WTC11 (cell line): Measurements from ENCODE around the gene SPSB4.

Experiments used
- CTCF ChIP-seq: fragments of 200-600 bp; IDR thresholded peaks from 2 replicates; pipeline ENCODE4 v1.8.0; 2022; ENCODE audit warnings: antibody characterized with exemption
- ELF4 ChIP-seq: sonication (generic); formaldehyde crosslinking; IDR thresholded peaks from 2 replicates; pipeline ENCODE4 v1.8.1; 2022; ENCODE audit warnings: low read depth, mild to moderate bottlenecking, moderate library complexity, missing genetic modification reagents
- ERG ChIP-seq: fragments of 250-450 bp; sonication (Bioruptor Pico); IDR thresholded peaks from 2 replicates; pipeline ENCODE4 v1.8.0; 2021; ENCODE audit warnings: mild to moderate bottlenecking
- GABPB1 ChIP-seq: sonication (generic); formaldehyde crosslinking; IDR thresholded peaks from 2 replicates; pipeline ENCODE4 v1.8.1; 2023; ENCODE audit warnings: mild to moderate bottlenecking, missing genetic modification reagents
- HMGXB4 ChIP-seq: sonication (generic); formaldehyde crosslinking; IDR thresholded peaks from 2 replicates; pipeline ENCODE4 v1.8.1; 2023; ENCODE audit warnings: mild to moderate bottlenecking, moderate library complexity, missing genetic modification reagents
- PREB ChIP-seq: sonication (generic); formaldehyde crosslinking; IDR thresholded peaks from 2 replicates; pipeline ENCODE4 v1.8.1; 2022; ENCODE audit warnings: mild to moderate bottlenecking, missing genetic modification reagents, moderate library complexity, borderline replicate concordance
- STAT6 ChIP-seq: sonication (generic); formaldehyde crosslinking; conservative IDR thresholded peaks from 2 replicates; pipeline ENCODE4 v1.8.1; 2023; ENCODE audit warnings: mild to moderate bottlenecking, low read depth, missing genetic modification reagents, moderate library complexity
- TCF7 ChIP-seq: sonication (generic); formaldehyde crosslinking; IDR thresholded peaks from 2 replicates; pipeline ENCODE4 v1.8.0; 2022; ENCODE audit warnings: mild to moderate bottlenecking, low read depth, missing genetic modification reagents, moderate library complexity
- USF1 ChIP-seq: sonication (generic); formaldehyde crosslinking; IDR thresholded peaks from 2 replicates; pipeline ENCODE4 v1.8.0; 2022; ENCODE audit warnings: mild to moderate bottlenecking, missing genetic modification reagents
- ZNF138 ChIP-seq: sonication (generic); formaldehyde crosslinking; conservative IDR thresholded peaks from 2 replicates; pipeline ENCODE4 v1.8.1; 2022; ENCODE audit warnings: mild to moderate bottlenecking, moderate library complexity, missing genetic modification reagents
- TF ChIP-seq, protein P1 (sequence below): sonication (generic); formaldehyde crosslinking; IDR thresholded peaks from 2 replicates; pipeline ENCODE4 v1.8.1; 2022; ENCODE audit warnings: low read depth, mild to moderate bottlenecking, moderate library complexity, missing genetic modification reagents, borderline replicate concordance
- TF ChIP-seq, protein P2 (sequence below): sonication (generic); formaldehyde crosslinking; IDR thresholded peaks from 2 replicates; pipeline ENCODE4 v1.8.1; 2023; ENCODE audit warnings: mild to moderate bottlenecking, missing genetic modification reagents
- TF ChIP-seq, protein P3 (sequence below): sonication (generic); formaldehyde crosslinking; IDR thresholded peaks from 2 replicates; pipeline ENCODE4 v1.8.0; 2023; ENCODE audit warnings: missing genetic modification reagents, mild to moderate bottlenecking, borderline replicate concordance
- TF ChIP-seq, protein P4 (sequence below): sonication (generic); formaldehyde crosslinking; IDR thresholded peaks from 2 replicates; pipeline ENCODE4 v1.8.1; 2023; ENCODE audit warnings: mild to moderate bottlenecking, missing genetic modification reagents

DNA sequence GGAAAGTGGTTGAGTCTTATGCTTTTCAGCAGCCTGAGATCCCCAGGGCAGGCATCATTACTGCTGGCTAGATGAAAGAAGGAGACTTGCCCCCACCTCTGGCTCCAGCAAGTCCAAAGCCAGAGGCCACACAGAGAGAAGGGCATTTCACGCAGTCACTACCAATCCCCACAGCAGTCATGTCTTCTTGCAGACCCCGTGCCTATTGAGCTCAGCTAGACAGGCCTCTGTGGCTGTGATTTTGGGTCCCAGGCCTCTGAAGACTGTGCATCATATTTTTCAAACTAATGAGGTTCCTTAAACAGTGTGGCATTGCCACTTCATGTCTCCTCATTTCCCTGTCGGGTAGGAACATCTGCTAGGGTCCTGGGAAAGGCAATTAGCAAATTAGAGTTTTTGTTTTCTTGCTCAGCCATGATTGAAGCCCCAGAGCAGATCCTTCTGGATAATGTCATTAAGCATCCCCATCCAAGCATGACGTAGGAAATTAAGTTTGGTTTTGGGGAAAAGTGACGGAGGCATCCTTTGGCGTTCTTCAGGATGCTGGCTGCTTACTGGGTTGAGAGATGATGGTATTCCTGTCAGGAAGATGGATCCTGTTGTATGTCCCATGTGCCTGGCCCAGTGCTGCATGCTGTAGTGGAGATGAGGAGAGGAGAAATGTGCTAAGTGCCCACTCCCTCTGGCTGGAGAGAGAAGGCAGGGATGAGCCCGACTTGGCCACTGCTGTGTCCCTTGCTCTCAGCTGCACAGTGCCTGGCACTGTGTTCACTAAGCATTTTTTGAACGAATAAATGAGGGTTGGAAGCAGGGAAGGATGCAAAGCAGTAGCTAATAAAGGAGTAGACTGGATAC, 7.0 kb downstream of the SPSB4 start:
- TF ChIP-seq, protein P1, sequence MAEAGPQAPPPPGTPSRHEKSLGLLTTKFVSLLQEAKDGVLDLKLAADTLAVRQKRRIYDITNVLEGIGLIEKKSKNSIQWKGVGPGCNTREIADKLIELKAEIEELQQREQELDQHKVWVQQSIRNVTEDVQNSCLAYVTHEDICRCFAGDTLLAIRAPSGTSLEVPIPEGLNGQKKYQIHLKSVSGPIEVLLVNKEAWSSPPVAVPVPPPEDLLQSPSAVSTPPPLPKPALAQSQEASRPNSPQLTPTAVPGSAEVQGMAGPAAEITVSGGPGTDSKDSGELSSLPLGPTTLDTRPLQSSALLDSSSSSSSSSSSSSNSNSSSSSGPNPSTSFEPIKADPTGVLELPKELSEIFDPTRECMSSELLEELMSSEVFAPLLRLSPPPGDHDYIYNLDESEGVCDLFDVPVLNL (CRISPR knock-in tag) = no peak
- no peak for TF ChIP-seq GABPB1 (CRISPR knock-in tag)
- no peak for TF ChIP-seq USF1 (CRISPR knock-in tag)
- TF ChIP-seq, protein P2, sequence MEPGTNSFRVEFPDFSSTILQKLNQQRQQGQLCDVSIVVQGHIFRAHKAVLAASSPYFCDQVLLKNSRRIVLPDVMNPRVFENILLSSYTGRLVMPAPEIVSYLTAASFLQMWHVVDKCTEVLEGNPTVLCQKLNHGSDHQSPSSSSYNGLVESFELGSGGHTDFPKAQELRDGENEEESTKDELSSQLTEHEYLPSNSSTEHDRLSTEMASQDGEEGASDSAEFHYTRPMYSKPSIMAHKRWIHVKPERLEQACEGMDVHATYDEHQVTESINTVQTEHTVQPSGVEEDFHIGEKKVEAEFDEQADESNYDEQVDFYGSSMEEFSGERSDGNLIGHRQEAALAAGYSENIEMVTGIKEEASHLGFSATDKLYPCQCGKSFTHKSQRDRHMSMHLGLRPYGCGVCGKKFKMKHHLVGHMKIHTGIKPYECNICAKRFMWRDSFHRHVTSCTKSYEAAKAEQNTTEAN = no peak
- no peak for TF ChIP-seq ERG (CRISPR knock-in tag)
- TF ChIP-seq PREB = no peak
- no peak for TF ChIP-seq ELF4 (CRISPR knock-in tag)
- TF ChIP-seq ZNF138 (CRISPR knock-in tag) = no peak
- no peak for TF ChIP-seq CTCF
- no peak for TF ChIP-seq HMGXB4 (CRISPR knock-in tag)
- no peak for TF ChIP-seq STAT6
- TF ChIP-seq, protein P3, sequence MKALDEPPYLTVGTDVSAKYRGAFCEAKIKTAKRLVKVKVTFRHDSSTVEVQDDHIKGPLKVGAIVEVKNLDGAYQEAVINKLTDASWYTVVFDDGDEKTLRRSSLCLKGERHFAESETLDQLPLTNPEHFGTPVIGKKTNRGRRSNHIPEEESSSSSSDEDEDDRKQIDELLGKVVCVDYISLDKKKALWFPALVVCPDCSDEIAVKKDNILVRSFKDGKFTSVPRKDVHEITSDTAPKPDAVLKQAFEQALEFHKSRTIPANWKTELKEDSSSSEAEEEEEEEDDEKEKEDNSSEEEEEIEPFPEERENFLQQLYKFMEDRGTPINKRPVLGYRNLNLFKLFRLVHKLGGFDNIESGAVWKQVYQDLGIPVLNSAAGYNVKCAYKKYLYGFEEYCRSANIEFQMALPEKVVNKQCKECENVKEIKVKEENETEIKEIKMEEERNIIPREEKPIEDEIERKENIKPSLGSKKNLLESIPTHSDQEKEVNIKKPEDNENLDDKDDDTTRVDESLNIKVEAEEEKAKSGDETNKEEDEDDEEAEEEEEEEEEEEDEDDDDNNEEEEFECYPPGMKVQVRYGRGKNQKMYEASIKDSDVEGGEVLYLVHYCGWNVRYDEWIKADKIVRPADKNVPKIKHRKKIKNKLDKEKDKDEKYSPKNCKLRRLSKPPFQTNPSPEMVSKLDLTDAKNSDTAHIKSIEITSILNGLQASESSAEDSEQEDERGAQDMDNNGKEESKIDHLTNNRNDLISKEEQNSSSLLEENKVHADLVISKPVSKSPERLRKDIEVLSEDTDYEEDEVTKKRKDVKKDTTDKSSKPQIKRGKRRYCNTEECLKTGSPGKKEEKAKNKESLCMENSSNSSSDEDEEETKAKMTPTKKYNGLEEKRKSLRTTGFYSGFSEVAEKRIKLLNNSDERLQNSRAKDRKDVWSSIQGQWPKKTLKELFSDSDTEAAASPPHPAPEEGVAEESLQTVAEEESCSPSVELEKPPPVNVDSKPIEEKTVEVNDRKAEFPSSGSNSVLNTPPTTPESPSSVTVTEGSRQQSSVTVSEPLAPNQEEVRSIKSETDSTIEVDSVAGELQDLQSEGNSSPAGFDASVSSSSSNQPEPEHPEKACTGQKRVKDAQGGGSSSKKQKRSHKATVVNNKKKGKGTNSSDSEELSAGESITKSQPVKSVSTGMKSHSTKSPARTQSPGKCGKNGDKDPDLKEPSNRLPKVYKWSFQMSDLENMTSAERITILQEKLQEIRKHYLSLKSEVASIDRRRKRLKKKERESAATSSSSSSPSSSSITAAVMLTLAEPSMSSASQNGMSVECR (CRISPR knock-in tag) = no peak
- TF ChIP-seq, protein P4, sequence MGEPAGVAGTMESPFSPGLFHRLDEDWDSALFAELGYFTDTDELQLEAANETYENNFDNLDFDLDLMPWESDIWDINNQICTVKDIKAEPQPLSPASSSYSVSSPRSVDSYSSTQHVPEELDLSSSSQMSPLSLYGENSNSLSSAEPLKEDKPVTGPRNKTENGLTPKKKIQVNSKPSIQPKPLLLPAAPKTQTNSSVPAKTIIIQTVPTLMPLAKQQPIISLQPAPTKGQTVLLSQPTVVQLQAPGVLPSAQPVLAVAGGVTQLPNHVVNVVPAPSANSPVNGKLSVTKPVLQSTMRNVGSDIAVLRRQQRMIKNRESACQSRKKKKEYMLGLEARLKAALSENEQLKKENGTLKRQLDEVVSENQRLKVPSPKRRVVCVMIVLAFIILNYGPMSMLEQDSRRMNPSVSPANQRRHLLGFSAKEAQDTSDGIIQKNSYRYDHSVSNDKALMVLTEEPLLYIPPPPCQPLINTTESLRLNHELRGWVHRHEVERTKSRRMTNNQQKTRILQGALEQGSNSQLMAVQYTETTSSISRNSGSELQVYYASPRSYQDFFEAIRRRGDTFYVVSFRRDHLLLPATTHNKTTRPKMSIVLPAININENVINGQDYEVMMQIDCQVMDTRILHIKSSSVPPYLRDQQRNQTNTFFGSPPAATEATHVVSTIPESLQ = no peak
- TF ChIP-seq TCF7 (CRISPR knock-in tag) = no peak
